Endometrium (tissue), 2 donors: ENCODE measurements around the gene UBXN6.

Source experiments
- FAIRE-seq: peaks from 2 replicates; lab custom pipeline; 2012; peaks lifted over from hg19 to GRCh38; lab: Jason Lieb, UNC
- donor health status: control.
- donor health status: control.

The UBXN6 gene

DNA sequence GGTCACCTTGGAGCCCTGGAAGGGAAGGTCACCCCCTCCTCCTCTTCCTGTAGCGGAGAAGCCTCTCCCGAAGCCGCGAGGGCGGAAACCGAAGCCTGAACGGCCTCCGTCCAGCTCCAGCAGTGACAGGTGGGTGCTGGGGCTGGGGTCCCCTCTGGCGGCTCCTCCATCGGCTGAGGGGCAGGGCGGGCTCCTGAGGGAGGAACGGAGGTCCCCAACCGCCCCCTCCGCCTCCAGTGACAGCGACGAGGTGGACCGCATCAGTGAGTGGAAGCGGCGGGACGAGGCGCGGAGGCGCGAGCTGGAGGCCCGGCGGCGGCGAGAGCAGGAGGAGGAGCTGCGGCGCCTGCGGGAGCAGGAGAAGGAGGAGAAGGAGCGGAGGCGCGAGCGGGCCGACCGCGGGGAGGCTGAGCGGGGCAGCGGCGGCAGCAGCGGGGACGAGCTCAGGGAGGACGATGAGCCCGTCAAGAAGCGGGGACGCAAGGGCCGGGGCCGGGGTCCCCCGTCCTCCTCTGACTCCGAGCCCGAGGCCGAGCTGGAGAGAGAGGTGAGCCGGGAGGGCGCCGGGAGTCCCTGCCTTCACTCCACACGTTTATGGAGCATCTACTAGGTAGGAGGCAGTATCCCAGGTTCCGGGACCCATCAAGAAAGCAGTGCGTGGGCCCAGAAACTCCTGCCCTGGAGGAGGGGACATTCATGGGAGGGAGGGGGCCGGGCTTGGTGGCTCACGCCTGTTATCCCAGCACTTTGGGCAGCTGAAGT, 36.5 kb upstream of the UBXN6 start:
- FAIRE-seq = no peak

DNA sequence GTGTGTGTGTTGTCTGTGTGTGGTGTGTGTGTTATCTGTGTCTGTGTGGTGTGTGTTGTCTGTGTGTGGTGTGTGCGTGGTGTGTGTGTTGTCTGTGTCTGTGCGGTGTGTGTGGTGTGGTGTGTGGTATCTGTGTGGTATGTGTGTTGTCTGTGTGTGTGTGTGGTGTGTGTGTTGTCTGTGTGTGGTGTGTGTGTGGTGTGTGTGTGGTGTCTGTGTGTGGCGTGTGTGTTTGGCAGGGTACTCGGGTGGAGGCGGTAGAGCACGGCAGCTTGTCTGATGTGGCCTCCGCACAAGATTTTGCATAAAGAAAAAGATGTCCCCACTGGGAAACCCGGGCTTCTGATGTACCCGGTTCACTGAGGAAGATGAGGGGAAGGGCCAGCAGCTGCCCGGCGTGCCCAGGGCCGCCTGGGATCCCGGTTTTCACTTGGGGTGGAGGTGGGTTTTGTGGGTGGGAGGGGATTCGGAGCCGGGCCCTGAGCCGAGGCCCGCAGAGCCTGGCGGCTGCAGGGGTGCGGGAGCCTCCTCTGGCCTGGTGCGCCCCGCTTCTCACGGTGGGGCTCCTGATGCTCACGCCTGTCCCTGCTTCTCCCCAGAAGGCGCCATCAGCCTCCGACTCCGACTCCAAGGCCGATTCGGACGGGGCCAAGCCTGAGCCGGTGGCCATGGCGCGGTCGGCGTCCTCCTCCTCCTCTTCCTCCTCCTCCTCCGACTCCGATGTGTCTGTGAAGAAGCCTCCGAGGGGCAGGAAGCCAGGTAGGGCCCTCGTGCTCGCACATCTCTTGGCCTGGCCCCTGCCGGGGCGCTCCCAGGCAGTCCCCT, 35.7 kb upstream of the UBXN6 start:
- FAIRE-seq = no peak

DNA sequence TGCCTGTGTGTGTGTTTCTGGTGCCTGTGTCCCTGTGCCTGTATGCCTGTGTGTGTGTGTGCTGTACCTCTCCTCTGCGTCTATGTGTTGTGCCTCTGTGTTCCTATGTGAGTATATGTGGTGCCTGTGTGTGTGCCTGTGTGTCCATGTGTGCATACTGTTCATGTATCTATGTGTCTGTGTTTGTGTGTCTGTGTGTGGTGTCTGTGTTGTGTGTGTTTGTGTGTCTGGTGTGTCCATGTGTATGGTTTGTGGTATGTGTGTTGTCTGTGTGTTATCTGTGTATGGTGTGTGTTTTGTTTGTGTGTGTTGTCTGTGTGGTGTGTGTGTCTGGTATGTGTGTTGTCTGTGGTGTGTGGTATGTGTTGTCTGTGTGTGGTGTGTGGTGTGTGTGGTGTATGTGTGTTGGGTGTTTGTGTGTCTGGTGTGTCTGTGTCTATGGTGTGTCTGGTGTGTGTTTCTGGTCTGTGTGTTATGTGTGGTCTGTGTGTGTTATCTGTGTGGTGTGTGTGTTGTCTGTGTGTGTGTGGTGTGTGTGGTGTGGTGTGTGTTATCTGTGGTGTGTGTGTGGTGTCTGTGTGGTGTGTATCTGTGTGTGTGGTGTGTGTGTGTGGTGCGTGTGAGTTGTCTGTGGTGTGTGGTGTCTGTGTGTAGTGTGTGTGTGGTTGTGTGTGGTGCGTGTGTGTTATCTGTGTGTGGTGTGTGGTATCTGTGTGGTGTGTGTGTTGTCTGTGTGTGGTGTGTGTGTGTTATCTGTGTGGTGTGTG, 34.9 kb upstream of the UBXN6 start:
- FAIRE-seq = no peak

DNA sequence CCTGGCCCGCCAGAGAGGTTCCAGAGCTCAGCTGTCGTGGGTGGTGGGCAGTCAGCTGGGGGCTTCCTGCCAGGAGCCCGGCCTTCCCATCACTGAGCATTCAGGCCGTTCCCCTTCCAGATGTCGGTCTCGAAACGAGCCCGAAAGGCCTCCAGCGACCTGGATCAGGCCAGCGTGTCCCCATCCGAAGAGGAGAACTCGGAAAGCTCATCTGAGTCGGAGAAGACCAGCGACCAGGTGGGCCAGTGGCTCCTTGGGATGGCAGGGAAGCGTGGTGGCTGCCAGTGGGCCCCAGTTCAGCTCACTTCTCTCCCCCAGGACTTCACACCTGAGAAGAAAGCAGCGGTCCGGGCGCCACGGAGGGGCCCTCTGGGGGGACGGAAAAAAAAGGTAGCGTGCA, 33.9 kb upstream of the UBXN6 start:
- no peak for FAIRE-seq

DNA sequence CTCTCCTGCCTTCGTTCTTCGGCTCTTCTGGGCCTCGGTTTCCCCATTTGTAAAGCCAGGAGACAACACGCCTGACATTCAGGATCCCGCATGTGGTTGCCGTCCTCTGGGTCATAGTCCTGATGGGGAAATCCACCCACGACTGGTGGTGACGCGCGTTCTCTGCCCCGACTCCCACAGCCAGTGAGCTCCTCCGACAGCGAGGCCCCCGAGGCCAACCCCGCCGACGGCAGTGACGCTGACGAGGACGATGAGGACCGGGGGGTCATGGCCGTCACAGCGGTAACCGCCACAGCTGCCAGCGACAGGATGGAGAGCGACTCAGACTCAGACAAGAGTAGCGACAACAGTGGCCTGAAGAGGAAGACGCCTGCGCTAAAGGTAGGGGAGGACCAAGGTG, 30.9 kb upstream of the UBXN6 start:
- no peak for FAIRE-seq

DNA sequence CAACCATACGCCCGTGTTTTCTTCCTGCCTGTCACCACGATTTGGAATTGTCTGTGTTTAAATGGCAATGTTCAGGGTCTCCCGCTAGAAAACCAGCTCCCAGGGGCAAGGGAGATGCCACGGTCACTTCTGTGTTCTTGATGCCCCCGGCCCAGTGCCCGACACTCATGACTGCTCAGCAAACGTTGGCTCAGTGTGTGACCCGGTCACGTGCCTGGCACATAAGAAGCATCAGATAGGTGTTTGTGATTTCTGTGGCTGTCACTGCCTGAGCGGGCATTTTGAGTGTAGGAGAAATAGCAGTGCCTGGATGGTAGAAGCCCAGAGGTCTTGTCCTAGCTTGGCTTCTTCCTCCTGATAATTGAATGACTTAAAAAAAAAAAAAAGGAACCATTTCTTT, 30.0 kb upstream of the UBXN6 start:
- FAIRE-seq = no peak

DNA sequence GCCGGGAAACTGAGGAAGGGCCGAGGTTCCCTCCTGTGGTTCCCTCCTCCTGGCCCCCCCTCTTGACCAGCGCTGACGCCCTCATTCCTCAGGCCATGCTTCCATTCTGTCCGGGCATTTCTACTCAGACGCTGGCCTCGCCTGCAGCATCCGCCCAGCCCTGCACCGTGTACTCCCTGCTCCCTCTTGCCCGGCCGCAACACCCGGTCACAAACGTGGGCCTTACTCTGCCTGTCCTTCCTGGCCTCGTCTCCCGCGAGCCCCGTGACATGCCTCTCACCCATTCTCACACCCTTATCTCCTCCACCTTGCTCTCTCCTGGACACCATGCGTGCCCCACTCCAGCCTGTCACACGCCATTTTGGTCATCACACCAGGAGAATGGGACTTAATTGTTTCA, 25.8 kb upstream of the UBXN6 start:
- FAIRE-seq = no peak

DNA sequence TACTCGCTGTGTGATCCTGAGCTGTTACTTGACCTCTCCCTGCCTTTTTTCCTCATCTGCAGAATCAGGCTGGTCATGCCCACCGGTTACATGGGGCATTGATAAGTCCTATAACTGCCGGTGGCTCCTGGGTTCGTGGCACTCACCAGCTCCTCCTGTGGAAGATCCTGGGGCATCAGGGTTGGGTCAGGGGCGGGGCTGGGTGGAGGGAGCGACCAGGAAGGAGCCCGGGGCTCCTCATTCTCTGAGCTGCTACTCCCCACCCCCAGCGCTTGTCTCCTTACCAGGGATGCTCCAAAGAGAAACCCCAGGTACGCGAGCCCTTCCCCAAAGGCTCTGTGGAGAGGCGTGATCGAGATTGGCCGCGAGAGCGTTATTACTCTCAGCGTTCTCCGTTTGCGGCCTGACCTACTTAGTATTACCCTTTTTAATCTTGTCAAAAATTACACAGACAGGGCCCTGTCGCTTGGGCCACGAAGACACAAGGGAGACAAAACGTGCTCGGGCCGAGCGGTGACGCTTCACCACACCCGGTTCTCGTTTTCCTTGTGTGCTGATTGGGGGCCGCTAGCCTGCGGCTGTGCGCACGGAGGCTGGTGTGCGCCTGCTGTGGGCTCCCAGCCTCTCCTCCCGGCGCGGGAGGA, 25.2 kb upstream of the UBXN6 start:
- no peak for FAIRE-seq

DNA sequence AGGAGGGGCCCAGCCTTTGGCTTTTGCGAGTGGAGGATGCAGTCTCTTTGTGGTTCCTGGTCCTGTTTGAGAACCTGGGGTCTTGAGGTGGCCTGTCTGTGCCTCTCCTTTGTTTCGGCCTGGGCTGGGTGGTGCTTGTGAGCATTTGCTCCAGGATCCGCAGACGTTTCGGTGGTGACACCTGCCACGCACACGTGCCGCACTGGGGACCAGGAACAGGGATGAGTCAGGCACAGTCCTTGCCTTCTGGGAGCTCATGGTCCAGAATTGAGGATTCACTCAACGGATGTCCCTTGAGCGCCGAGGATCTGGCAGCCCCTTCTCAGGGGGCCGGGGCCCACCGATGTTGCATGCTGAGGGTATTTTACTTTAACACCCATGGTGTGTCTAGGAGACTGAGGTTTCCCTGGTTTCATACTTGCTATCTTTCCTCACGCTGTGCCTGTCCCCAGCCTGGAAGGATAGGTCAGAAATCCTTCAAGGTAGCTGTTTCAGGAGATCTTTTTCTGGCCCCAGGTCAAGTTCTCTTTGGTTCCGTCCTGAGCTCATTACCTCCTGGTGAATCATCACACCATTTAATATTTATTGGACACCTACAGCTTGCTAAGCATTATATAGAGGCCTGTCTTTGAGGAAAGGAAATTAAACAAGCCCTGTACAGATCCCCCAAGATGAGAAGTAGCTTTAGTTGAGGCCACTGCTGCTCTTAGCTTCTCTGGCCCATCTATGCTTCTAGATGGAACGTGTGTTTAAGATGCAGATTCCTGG, 19.6 kb upstream of the UBXN6 start:
- no peak for FAIRE-seq

DNA sequence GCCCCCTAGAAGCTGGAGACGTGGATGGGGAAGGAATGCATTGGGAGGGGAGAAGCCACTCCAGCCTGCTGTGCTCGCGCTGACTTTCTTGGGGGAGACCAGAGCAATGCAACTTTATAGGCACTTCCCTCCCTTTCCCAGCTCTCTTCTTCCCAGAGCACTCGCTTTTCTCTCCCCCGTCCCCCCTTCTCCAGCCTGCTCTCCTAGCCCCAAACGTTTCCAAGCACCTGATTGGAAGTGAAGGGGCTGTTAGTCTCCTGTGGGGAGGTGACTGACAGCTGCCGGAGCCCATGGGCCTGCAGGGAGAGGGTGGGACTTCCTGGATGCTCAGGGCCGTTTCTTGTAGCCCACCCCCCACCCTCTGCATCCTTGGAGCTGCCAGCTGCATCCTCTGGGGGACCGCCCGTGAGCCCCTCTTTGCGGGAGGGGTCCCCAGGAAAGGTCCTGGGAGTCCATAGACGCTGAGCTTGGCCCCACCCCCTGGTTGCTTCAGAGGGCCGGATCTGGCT, 17.0 kb upstream of the UBXN6 start:
- no peak for FAIRE-seq

DNA sequence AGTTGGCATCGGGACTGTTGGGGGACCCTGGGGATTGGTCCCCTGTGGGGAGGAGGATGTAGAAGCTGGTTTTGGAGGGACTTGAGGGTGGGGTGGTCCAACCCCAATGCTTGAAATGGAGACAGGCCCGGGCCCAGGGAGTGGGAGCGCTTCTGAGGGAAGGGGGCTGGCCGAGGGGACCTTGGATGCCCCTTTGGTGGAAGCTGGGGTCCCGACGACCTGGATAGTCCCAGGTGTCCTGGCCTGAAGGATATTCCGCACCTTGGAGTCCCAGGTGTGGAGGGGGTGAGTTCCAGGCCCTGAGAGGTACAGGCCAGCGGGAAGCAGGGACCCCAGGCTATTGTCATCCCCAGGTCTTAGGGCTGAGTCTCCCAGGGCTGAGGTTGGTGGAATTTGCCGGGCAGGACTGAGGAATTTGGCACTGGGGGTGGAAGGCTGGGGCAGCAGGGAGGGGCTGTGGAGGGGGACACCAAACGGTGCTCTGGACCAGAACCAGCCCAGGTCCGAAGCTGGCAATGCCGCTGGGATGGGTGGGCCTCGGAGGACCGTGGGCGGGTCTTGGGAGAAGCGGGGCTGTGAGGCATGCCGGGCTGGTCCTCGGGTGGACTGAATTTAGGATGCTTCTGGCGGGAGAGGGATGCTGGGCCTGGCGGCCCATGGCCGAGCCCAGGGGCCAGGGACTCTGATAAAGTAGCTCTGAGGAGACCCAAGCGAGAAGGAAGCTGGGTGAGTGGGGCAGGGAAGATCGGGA, 16.3 kb upstream of the UBXN6 start:
- no peak for FAIRE-seq

DNA sequence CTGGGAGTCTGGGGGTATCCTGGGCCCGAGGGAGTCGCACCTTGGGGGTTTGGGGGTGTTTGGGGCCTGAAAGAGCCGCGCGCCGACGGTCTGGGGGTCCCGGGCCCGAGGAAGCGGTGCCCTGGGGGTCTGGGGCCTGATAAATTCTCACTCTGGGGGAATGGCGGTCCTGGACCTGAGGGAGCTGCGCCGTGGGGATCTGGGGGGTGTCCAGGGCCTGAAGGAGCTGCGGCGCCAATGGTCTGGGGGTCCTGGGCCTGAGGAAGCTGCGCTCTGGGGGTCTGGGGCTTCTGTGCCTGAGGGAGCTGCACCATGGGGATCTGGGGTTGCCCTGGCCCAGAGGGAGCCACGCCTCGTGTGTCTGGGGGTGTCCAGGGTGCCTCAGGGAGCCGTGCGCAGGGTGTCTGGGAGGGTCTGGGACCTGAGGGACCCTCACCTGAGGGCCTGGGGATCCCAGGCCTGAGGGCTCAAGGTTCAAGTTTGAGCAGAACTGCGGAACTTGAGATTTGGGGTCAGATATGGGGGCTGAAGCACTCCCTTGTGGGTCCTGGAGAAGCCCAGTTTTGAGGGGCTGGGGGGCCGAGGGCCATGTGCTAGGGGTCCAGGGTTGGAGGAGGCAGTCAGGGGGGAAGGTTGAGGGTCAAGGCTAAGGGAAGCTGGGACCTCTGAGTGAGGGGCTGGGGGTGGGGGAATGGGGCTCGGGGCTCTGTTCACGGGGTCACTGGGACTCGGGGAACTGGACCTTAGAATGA, 15.6 kb upstream of the UBXN6 start:
- no peak for FAIRE-seq

DNA sequence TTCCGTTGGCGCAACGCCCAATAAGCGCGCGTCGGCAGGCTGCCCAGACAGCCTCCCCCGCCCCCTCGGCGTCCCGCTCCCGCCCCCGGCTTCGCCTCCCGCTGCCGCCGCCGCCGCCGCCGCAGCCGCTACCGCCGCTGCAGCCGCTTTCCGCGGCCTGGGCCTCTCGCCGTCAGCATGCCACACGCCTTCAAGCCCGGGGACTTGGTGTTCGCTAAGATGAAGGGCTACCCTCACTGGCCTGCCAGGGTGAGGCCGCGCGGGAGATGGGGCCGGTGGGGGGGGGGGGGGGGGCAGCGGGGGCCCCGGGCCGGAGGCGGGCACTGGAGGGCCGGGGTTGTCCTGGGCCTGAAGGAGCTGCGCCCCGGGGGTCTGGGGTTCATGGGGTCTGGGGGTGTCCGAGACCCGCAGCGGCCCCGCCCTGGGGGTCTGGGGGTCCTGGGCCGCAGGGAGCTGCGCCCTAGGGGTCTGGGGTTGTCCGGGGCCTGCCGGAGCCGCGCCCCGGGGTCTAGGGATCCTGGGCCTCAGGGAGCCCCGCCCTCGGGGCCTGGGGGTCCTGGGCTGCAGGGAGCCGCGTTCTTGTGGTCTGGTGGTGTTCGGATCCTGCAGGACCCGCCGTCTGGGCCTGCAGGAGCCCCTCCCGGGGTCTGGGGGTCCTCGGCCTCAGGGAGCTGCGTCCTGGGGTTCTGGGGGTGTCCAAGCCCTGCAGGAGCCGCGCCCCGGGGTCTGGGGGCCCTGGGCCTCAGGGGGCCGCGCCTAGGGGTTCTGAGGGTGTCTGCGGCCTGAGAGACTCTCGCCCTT, 14.8 kb upstream of the UBXN6 start, which contains the start of gene HDGFL2:
Gene HDGFL2 (plus strand): TSS at position 124 of the 801 bp plus-strand sequence. CDS start 54 bp downstream, at position 178.
- FAIRE-seq = no peak

DNA sequence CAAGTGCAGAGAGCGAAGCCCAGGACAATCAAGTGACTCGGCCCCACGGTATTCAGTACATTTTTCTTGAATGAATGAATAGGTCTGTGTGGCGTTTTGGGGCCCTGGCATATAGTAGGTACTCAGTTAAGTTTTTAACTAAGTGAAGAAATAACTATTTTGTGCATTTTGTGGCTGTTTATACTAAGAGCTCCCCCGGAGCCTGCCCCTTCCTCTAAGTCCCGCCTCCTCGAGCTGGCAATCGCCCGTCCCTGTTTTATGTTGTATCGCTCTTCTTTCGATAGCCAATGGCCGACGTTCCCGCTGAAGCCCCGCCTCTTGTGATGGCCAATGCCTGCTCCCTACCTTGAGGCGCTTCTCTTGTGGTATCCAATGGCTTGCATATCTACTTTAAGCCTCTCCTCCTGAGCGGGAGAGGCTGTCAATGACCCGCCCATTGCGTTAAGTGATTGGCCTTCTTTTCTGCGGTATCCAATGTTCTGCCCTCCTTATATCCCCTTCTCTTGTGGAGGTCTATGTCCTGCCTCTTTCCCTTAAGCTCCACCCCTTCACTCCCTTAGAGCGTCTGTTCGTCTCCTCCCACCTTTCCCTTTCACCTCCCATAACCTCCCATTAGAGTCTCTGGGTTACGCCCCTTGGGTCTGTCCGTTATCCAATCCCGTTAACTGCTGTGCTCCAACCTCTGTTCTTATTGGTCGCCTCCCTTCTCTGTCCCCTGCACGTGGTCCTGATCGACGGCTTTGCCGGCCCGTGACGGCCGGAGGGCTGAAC, 14.0 kb upstream of the UBXN6 start:
- peak; percentile 100 for FAIRE-seq

DNA sequence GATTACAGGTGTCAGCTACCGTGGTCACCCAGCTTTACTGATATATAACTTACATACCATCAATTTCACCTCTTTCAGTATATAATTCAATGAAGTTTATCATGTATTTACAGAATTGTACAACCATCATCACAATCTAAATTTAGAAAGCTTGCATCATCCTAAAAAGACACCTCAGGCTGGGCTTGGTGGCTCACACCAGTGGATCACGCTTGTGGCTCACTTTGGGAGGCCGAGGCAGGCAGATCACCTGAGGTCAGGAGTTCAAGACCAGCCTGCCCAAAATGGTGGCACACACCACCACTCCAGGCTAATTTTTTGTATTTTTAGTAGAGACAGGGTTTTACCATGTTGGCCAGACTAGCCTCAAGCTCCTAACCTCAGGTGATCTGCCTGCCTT, 10.2 kb upstream of the UBXN6 start:
- no peak for FAIRE-seq

DNA sequence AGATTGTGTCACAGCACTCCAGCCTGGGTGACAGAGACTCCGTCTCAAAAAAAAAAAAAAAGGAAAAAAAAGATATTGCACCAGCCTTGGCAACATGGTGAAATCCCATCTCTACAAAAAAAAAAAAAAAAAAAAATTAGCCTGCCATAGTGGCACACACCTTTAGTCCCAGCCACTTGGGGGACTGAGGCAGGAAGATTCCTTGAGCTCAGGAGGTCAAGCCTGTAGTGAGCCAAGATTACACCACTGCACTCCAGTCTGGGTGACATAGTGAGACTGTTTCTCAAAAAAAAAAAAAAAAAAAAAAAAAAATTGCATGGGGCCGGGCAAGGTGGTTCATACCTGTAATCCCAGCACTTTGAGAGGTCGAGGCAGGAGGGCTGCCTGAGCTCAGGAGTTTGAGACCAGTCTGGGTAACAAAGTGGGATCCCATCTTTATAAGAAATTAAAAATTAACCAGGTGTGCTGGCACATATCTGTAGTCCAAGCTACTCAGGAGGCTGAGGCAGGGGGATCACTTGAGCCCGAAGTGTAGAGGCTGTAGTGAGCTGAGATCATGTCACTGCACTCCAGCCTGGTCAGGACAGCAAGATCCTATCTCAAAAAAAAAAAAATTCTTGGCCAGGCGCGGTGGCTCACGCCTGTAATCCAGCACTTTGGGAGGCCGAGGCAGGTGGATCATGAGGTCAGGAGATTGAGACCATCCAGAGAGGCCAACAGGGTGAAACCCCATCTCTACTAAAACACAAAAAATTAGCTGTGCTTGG, 7.4 kb upstream of the UBXN6 start:
- FAIRE-seq = no peak
